ENCODE results near the gene CDH13.
A peak's percentile ranks its signal among the peaks of the same experiment; 100 is the strongest.

GRCh38 chr16:83418565-83418964 is 791.8 kb downstream of the CDH13 start:
- TF ChIP-seq EZH2 (IDR thresholded peaks at IDR 0.05; ENCODE audit: borderline replicate concordance, low read depth, low read length, severe bottlenecking) (no peak), CTCF (IDR thresholded peaks at IDR 0.05; ENCODE audit: borderline replicate concordance, extremely low read depth, low read length, poor library complexity, severe bottlenecking) (peak; percentile 7)
